LNCaP clone FGC (cell line): ENCODE data around the gene SH2D1A.

Experiments used
- DNase-seq: peaks from one replicate; pipeline ENCODE4 v3.0.0-alpha.2; 2011; ENCODE audit warnings: low read depth
- H3K4me3 ChIP-seq: 2 replicates; pipeline ENCODE4 v1.5.1; 2011; ENCODE audit warnings: mild to moderate bottlenecking, low read depth, low read length, control low read depth
- TF ChIP-seq, protein P1 (sequence below): IDR thresholded peaks from 2 replicates; pipeline ENCODE4 v1.5.1; 2012; ENCODE audit warnings: mild to moderate bottlenecking; ENCODE audit not compliant: control insufficient read depth, insufficient read depth; ENCODE audit errors: extremely low read depth

Gene SH2D1A

DNA sequence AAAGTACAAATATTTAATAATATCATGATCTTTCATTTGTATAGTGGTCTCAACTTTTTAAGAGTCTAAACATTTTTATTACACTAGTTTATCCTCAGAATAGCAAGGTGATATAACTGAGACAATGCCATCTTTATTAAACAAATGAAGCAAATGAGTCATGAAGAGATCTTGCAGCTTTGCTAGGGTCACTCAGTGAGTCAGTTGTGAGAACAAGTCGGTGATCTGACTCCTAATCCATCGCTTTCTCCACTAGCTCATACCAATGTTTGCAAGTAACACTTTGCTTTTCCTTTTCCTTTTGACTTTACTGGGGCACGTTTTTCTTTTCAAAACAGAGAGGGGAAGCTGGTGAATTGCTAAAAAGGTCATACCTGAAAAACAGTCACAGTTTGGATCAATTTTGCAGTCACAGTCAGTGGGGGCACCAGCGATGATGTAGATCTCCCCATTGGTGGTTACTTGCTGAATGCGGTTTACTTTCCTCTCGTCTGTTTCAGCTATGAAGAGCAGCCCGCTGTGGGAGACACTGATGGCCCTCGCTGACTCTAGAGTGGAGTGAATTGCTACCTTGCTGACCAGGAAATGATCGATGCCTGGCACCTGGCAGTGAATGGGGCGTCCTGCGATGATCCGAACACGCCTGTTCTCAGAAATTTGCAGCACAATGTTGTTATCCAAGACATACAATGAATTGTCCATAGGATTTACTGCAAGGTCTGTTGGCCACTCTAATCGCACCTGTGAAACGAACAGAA lies 75.7 kb downstream of the SH2D1A start:
- DNase-seq = no peak
- TF ChIP-seq, protein P1, sequence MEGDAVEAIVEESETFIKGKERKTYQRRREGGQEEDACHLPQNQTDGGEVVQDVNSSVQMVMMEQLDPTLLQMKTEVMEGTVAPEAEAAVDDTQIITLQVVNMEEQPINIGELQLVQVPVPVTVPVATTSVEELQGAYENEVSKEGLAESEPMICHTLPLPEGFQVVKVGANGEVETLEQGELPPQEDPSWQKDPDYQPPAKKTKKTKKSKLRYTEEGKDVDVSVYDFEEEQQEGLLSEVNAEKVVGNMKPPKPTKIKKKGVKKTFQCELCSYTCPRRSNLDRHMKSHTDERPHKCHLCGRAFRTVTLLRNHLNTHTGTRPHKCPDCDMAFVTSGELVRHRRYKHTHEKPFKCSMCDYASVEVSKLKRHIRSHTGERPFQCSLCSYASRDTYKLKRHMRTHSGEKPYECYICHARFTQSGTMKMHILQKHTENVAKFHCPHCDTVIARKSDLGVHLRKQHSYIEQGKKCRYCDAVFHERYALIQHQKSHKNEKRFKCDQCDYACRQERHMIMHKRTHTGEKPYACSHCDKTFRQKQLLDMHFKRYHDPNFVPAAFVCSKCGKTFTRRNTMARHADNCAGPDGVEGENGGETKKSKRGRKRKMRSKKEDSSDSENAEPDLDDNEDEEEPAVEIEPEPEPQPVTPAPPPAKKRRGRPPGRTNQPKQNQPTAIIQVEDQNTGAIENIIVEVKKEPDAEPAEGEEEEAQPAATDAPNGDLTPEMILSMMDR = no peak
- no peak overlapping the region for H3K4me3 ChIP-seq
